IMR-90 (cell line): Measurements from ENCODE around the gene SCYL2. TPM values are rescaled to one million over a fixed set of nuclear protein-coding genes. Genes with fewer than 3 reads are reported as not detected.

Experiments
- ATAC-seq: fragments of 200-7000 bp; cut with Tn5 transposase; 2 replicates; pipeline ENCODE4 v1.9.1; 2020; ENCODE audit warnings: low read depth, mild to moderate bottlenecking, moderate library complexity
- BruUV-seq: library from RNA; stranded (reverse); fragments of 400-500 nt; replicated peaks from 2 replicates; lab custom pipeline; 2021; lab: Mats Ljungman, UMichigan
- CTCF ChIA-PET: fragments of 300-600 bp; formaldehyde crosslinking; extraction: SDS; loops from one replicate; lab custom pipeline; 2021; ENCODE audit warnings: antibody characterized with exemption; lab: Yijun Ruan, JAX
- POLR2A ChIA-PET: fragments of 300-600 bp; sonication (Branson Sonifier 250); formaldehyde crosslinking; loops from one replicate; lab custom pipeline; 2022; ENCODE audit warnings: antibody characterized with exemption; ENCODE audit not compliant: unreplicated experiment; lab: Charles Lee
- DNase-seq: peaks from one replicate; pipeline ENCODE4 v3.0.0; 2013
- H2AFZ ChIP-seq: replicated peaks from 2 replicates; pipeline ENCODE3; 2013; ENCODE audit warnings: low read length, mild to moderate bottlenecking; ENCODE audit not compliant: poor library complexity
- H2AK5ac ChIP-seq: 2 replicates; pipeline ENCODE4 v1.6.1; 2013; ENCODE audit warnings: low read depth, low read length, inconsistent platforms
- H2AK9ac ChIP-seq: replicated peaks from 2 replicates; pipeline ENCODE3; 2013; ENCODE audit warnings: mild to moderate bottlenecking, low read depth, low read length, moderate library complexity; ENCODE audit not compliant: poor library complexity
- H2BK120ac ChIP-seq: 2 replicates; pipeline ENCODE4 v1.6.1; 2013; ENCODE audit warnings: low read depth, low read length, inconsistent platforms
- H2BK15ac ChIP-seq: 3 replicates; pipeline ENCODE4 v1.6.1; 2013; ENCODE audit warnings: low read depth, low read length, inconsistent platforms
- H2BK20ac ChIP-seq: 2 replicates; pipeline ENCODE4 v1.6.1; 2013; ENCODE audit warnings: low read depth, mild to moderate bottlenecking, inconsistent platforms, low read length, moderate library complexity
- H2BK5ac ChIP-seq: 2 replicates; pipeline ENCODE4 v1.6.1; 2013; ENCODE audit warnings: mild to moderate bottlenecking, low read depth, low read length, inconsistent platforms; ENCODE audit not compliant: poor library complexity, severe bottlenecking
- H3K14ac ChIP-seq: replicated peaks from 2 replicates; pipeline ENCODE4 v1.6.1; 2013; ENCODE audit warnings: low read depth, low read length, inconsistent platforms
- H3K18ac ChIP-seq: 2 replicates; pipeline ENCODE4 v1.6.1; 2013; ENCODE audit warnings: low read depth, low read length, control low read depth
- H3K23ac ChIP-seq: 2 replicates; pipeline ENCODE4 v1.6.1; 2013; ENCODE audit warnings: low read depth, low read length, inconsistent platforms
- H3K27ac ChIP-seq: 2 replicates; pipeline ENCODE4 v1.5.1; 2013; ENCODE audit warnings: mild to moderate bottlenecking, control low read depth, low read length; ENCODE audit not compliant: insufficient read depth
- H3K27me3 ChIP-seq: 2 replicates; pipeline ENCODE4 v1.6.1; 2013; ENCODE audit warnings: low read length; ENCODE audit not compliant: control insufficient read depth, insufficient read depth
- H3K36me3 ChIP-seq: 2 replicates; pipeline ENCODE4 v1.6.1; 2013; ENCODE audit warnings: low read length, mixed read lengths; ENCODE audit not compliant: control insufficient read depth, insufficient read depth
- H3K4ac ChIP-seq: 2 replicates; pipeline ENCODE4 v1.6.1; 2013; ENCODE audit warnings: low read depth, low read length, inconsistent platforms
- H3K4me1 ChIP-seq: 2 replicates; pipeline ENCODE4 v1.6.1; 2013; ENCODE audit warnings: low read length, mixed read lengths; ENCODE audit not compliant: control insufficient read depth, insufficient read depth
- H3K4me2 ChIP-seq: 2 replicates; pipeline ENCODE4 v1.6.1; 2013; ENCODE audit warnings: low read depth, mild to moderate bottlenecking, control low read depth, low read length, moderate library complexity
- H3K4me3 ChIP-seq: 2 replicates; pipeline ENCODE4 v1.5.1; 2013; ENCODE audit warnings: low read depth, mild to moderate bottlenecking, control low read depth, low read length, moderate library complexity; ENCODE audit not compliant: insufficient read depth
- H3K56ac ChIP-seq: 2 replicates; pipeline ENCODE4 v1.6.1; 2013; ENCODE audit warnings: low read length, inconsistent platforms; ENCODE audit not compliant: insufficient read depth; ENCODE audit errors: extremely low read depth
- H3K79me1 ChIP-seq, 2 experiments: 2 replicates each; pipeline ENCODE4 v1.6.1; 2013; ENCODE audit warnings: low read length in 2 of 2, inconsistent platforms in 1 of 2, low read depth in 1 of 2
- H3K9ac ChIP-seq: 2 replicates; pipeline ENCODE4 v1.6.1; 2013; ENCODE audit warnings: low read depth, low read length, control low read depth
- H3K9me1 ChIP-seq: 2 replicates; pipeline ENCODE4 v1.6.1; 2013; ENCODE audit warnings: low read length, inconsistent platforms; ENCODE audit not compliant: insufficient read depth
- H3K9me3 ChIP-seq: 2 replicates; pipeline ENCODE4 v1.6.1; 2013; ENCODE audit warnings: low read length; ENCODE audit not compliant: control insufficient read depth, insufficient read depth
- H4K20me1 ChIP-seq: 2 replicates; pipeline ENCODE4 v1.6.1; 2013; ENCODE audit warnings: low read length, inconsistent platforms; ENCODE audit not compliant: insufficient read depth
- H4K5ac ChIP-seq: 2 replicates; pipeline ENCODE4 v1.6.1; 2013; ENCODE audit warnings: mild to moderate bottlenecking, low read depth, low read length, control low read depth
- H4K8ac ChIP-seq, 2 experiments: 2 replicates each; pipeline ENCODE4 v1.6.1; 2013; ENCODE audit warnings: low read depth in 2 of 2, low read length in 2 of 2, control low read depth in 1 of 2, inconsistent platforms in 1 of 2
- H4K91ac ChIP-seq: 2 replicates; pipeline ENCODE4 v1.6.1; 2013; ENCODE audit warnings: low read depth, low read length, inconsistent platforms; ENCODE audit not compliant: insufficient read depth
- BHLHE40 ChIP-seq: fragments of 150-350 bp; IDR thresholded peaks from 2 replicates; pipeline ENCODE4 v1.6.1; 2016; ENCODE audit warnings: mild to moderate bottlenecking, low read depth, low read length
- FOS ChIP-seq: fragments of 150-350 bp; IDR thresholded peaks from 2 replicates; pipeline ENCODE4 v1.6.1; 2016; ENCODE audit warnings: low read depth, low read length
- MAZ ChIP-seq: IDR thresholded peaks from 2 replicates; pipeline ENCODE4 v1.6.1; 2012; ENCODE audit warnings: low read depth, mild to moderate bottlenecking, low read length, improper control_type of control experiment, moderate library complexity, borderline replicate concordance
- MXI1 ChIP-seq: IDR thresholded peaks from 2 replicates; pipeline ENCODE4 v1.6.1; 2012; ENCODE audit warnings: low read depth, mild to moderate bottlenecking, low read length, moderate library complexity, borderline replicate concordance
- RAD21 ChIP-seq: IDR thresholded peaks from 2 replicates; pipeline ENCODE4 v1.6.1; 2012; ENCODE audit warnings: low read length, improper control_type of control experiment
- RFX5 ChIP-seq: IDR thresholded peaks from 2 replicates; pipeline ENCODE4 v1.8.0; 2012; ENCODE audit warnings: low read depth, mild to moderate bottlenecking, low read length, moderate library complexity
- USF2 ChIP-seq: fragments of 150-350 bp; IDR thresholded peaks from 2 replicates; pipeline ENCODE4 v1.6.1; 2017; ENCODE audit warnings: mild to moderate bottlenecking, antibody characterized with exemption, low read length, low read depth
- WGBS, 2 experiments: methylation state at CpG; one replicate each; pipeline versions ENCODE4 v1.1.5 to v1.1.7; 2013; ENCODE audit warnings: missing lambda C conversion rate in 2 of 2; ENCODE audit not compliant: insufficient read length in 1 of 2; ENCODE audit errors: extremely low coverage in 2 of 2; 5-methylcytosine and 5-hydroxymethylcytosine counted together
- dilution Hi-C: fragments of 300-500 bp; cut with HindIII; formaldehyde crosslinking; loops from one replicate; pipeline ENCODE4 v1.14.3; 2018; ENCODE audit warnings: low sequenced_read_pairs; ENCODE audit not compliant: unreplicated experiment
- in situ Hi-C: fragments of 300-500 bp; cut with MboI; formaldehyde crosslinking; loops from 3 replicates; pipeline ENCODE4 v1.14.3; 2019; ENCODE audit warnings: low sequenced_read_pairs, inconsistent platforms, mixed read lengths
- intact Hi-C: fragments of 100-400 bp; cut with micrococcal nuclease; formaldehyde crosslinking; loops from 2 replicates; pipeline ENCODE4 v1.10.0; 2022
- polyA plus RNA-seq, 3 experiments: library from polyadenylated mRNA; depleted of rRNA; stranded (reverse); fragments of >200 nt; gene quantifications; 2 replicates each; pipeline ENCODE4 v1.2.3, GENCODE V29; 2012; ENCODE audit warnings: low replicate concordance in 1 of 3
- total RNA-seq: library from RNA; depleted of rRNA; stranded (reverse); fragments of >200 nt; gene quantifications from 2 replicates; pipeline ENCODE4 v1.2.3, GENCODE V29; 2012
- TF ChIP-seq, protein P1 (sequence below): fragments of 150-350 bp; IDR thresholded peaks from 2 replicates; pipeline ENCODE4 v1.6.1; 2016; ENCODE audit warnings: low read depth, mild to moderate bottlenecking, low read length, moderate library complexity, borderline replicate concordance

SCYL2 gene
- total and polyA plus RNA-seq, 2 of the 4 experiments (the other 2 are of a cell fraction) = 15.3 to 52.0 TPM

DNA sequence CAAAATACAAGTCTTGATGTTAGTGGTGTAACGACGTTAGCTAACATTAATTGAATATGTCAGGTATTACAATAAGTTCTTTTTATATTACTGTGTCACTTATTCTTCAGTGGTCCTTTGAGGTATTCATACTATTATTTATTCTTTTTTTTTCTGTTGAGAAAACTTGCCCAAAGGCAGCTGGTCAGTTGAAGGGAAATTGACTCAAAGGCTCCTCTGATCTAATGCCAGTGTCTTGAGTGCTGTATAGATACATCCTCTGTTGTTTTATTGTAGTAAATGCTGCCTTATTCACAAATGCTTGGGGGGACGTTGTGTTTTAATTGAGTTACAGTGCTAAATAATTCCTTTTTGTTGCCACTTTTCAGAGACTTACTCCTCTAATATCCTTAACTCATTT lies 23.0 kb downstream of the SCYL2 start:
- no peaks in the 10 kb centered on the region for H3K9me3 ChIP-seq
- no peak overlapping the region for H3K56ac ChIP-seq
- no peak overlapping the region for H3K4ac ChIP-seq
- 0 out of 2 replicates have a peak, but pooled peaks cover 2% of the 10 kb centered on the region for H3K9me1 ChIP-seq
- no peak overlapping the region for H4K91ac ChIP-seq
- no peak overlapping the region for H3K4me2 ChIP-seq
- H3K27ac ChIP-seq = no peak overlapping the region
- BruUV-seq = no TSS peak
- H3K36me3 ChIP-seq = peaks cover 4% of the 10 kb centered on the region
- no peak overlapping the region for H4K8ac ChIP-seq
- H2BK5ac ChIP-seq = no peak overlapping the region
- no peak overlapping the region for H2AFZ ChIP-seq
- H2BK20ac ChIP-seq = no peak overlapping the region
- no peak overlapping the region for H2BK120ac ChIP-seq
- peaks cover 8 to 19% of the 10 kb centered on the region in 2 experiments for H3K79me1 ChIP-seq
- no peak overlapping the region for H2BK15ac ChIP-seq
- TF ChIP-seq BHLHE40 (no peak), MXI1 (no peak), RAD21 (no peak), USF2 (no peak), FOS (no peak), RFX5 (no peak), MAZ (no peak)
- TF ChIP-seq, protein P1, sequence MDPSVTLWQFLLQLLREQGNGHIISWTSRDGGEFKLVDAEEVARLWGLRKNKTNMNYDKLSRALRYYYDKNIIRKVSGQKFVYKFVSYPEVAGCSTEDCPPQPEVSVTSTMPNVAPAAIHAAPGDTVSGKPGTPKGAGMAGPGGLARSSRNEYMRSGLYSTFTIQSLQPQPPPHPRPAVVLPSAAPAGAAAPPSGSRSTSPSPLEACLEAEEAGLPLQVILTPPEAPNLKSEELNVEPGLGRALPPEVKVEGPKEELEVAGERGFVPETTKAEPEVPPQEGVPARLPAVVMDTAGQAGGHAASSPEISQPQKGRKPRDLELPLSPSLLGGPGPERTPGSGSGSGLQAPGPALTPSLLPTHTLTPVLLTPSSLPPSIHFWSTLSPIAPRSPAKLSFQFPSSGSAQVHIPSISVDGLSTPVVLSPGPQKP = no peak
- H3K27me3 ChIP-seq = no peaks in the 10 kb centered on the region
- no peak overlapping the region for H3K4me3 ChIP-seq
- H3K18ac ChIP-seq = no peak overlapping the region
- dilution Hi-C loops (no loop called here), intact Hi-C loops (no loop called here), in situ Hi-C loops (no loop called here)
- no peak overlapping the region for H3K23ac ChIP-seq
- ATAC-seq (no peak), DNase-seq (no peak)
- no peak overlapping the region for H4K5ac ChIP-seq
- no peaks in the 10 kb centered on the region for H4K20me1 ChIP-seq
- CTCF ChIA-PET = no interaction called here
- no peak overlapping the region for H2AK5ac ChIP-seq
- no peak overlapping the region for H3K14ac ChIP-seq
- H3K9ac ChIP-seq = no peak overlapping the region
- H2AK9ac ChIP-seq = no peak overlapping the region
- no CpG with 5 or more reads among the region's 3 CpGs for WGBS, 2 experiments
- H3K4me1 ChIP-seq = no peaks in the 10 kb centered on the region
- POLR2A ChIA-PET = no interaction called here
